Spleen (tissue), 7 donors: ENCODE data around the gene AKAP12.

Source experiments
- CTCF ChIP-seq, 11 experiments: fragments of 200-600 bp in 7 of 11; fragments of 450-650 bp in 4 of 11; sonication (generic) in 4 of 11; IDR thresholded peaks in 8 of 11; conservative IDR thresholded peaks in 3 of 11; 1 replicate in 7 of 11; 2 replicates in 4 of 11; pipeline versions ENCODE4 v1.4.0 to v1.8.0; 2016 to 2021; ENCODE audit warnings: antibody characterized with exemption in 11 of 11, inconsistent platforms in 4 of 11, mild to moderate bottlenecking in 1 of 11
- POLR2AphosphoS5 ChIP-seq, 3 donors: sonication (generic); formaldehyde crosslinking; IDR thresholded peaks; one replicate each; pipeline ENCODE4 v1.5.1; 2017; ENCODE audit warnings: antibody characterized with exemption in 3 of 3
- donor health status: DM: no; HTN: no; CAD: no; lungs with moderate emphysema.
- donor health status: DM: no; HTN: no; CAD: no.
- donor health status: DM: no; HTN: no; CAD: no.

- TF ChIP-seq CTCF (IDR thresholded peaks at IDR 0.05 in 8 of 11, conservative IDR thresholded peaks at IDR 0.05 in 3 of 11) (no peak), POLR2AphosphoS5 (IDR thresholded peaks at IDR 0.05) (no peak)
These were observed 80.4 kb downstream of the AKAP12 start for GRCh38 chr6:151320140-151320539.
